Measurements from ENCODE around the gene HOXB13.

DNA sequence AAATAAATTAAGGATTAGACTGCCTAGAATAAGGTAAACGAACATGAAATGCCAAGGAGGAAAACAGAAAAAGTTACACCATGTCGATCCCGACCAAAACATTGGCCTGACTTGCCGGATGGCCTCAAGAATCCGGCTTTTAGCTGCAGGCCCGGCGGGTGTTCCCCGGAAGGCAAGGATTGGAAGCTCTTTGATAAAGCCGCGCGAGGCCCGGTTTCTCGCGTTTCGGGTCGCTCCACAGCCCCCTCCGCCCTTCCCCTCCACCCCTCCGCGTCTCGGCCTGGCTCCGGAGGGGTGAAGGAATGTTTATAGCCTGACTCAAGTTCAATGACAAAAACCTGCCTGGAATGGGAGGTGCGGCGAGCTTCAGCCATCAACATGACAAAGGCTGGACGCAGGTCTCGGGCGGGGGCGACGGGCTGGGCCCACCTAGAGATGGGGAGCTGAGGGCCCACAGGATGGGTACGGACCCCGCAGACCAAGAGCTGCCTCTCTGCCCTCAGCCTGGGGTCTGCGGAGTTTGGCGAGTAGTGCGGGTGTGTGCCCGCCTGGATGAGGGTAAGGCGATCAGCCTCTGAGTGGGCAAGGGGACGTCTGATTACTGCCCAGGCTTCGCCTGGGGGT is 8.8 kb downstream of the HOXB13 start:
- TF ChIP-seq, protein P1, sequence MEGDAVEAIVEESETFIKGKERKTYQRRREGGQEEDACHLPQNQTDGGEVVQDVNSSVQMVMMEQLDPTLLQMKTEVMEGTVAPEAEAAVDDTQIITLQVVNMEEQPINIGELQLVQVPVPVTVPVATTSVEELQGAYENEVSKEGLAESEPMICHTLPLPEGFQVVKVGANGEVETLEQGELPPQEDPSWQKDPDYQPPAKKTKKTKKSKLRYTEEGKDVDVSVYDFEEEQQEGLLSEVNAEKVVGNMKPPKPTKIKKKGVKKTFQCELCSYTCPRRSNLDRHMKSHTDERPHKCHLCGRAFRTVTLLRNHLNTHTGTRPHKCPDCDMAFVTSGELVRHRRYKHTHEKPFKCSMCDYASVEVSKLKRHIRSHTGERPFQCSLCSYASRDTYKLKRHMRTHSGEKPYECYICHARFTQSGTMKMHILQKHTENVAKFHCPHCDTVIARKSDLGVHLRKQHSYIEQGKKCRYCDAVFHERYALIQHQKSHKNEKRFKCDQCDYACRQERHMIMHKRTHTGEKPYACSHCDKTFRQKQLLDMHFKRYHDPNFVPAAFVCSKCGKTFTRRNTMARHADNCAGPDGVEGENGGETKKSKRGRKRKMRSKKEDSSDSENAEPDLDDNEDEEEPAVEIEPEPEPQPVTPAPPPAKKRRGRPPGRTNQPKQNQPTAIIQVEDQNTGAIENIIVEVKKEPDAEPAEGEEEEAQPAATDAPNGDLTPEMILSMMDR (conservative IDR thresholded peaks at IDR 0.05; ENCODE audit: low read length), result no peak
- no peak for TF ChIP-seq EZH2phosphoT487 (IDR thresholded peaks at IDR 0.05; ENCODE audit: borderline replicate concordance, low read depth, low read length)
